GM12873 (cell line): ENCODE results near the gene THRB.

Experiments
- CTCF ChIP-seq: IDR thresholded peaks from 2 replicates; pipeline ENCODE4 v1.5.1; 2012; ENCODE audit warnings: low read depth, mild to moderate bottlenecking, moderate library complexity, low read length, control low read depth; ENCODE audit not compliant: insufficient read depth; ENCODE audit errors: missing control alignments

THRB gene

GRCh38 chr3:24165603-24165982, 329.1 kb downstream of the THRB start:
- TF ChIP-seq CTCF: no peak

GRCh38 chr3:24164967-24165602, 329.6 kb downstream of the THRB start:
- no peak for TF ChIP-seq CTCF

- no peak for TF ChIP-seq CTCF
These were observed 331.7 kb downstream of the THRB start for GRCh38 chr3:24162929-24163328.

GRCh38 chr3:24161841-24162240, 332.8 kb downstream of the THRB start:
- no peak for TF ChIP-seq CTCF

- no peak for TF ChIP-seq CTCF
These were observed 334.1 kb downstream of the THRB start for GRCh38 chr3:24160424-24161095.

- TF ChIP-seq CTCF: no peak
These were observed 335.7 kb downstream of the THRB start for GRCh38 chr3:24158761-24159454.

- no peak for TF ChIP-seq CTCF
These were observed 337.5 kb downstream of the THRB start for GRCh38 chr3:24157106-24157505.
